Pancreas (tissue), 10 donors: ENCODE results near the gene WDFY4. TPM values are rescaled to one million over a fixed set of nuclear protein-coding genes. Genes with fewer than 3 reads are reported as not detected.

Experiments
- ATAC-seq, 4 donors: fragments of 200-7000 bp; cut with Tn5 transposase; one replicate each; pipeline versions ENCODE4 v1.8.0 to v1.9.1; 2020; ENCODE audit warnings: mild to moderate bottlenecking in 4 of 4, moderate library complexity in 4 of 4
- DNase-seq, 6 donors: peaks; one replicate each; pipeline ENCODE4 v3.0.0-alpha.2; 2020
- FAIRE-seq: peaks from 2 replicates; lab custom pipeline; 2012; peaks lifted over from hg19 to GRCh38; lab: Jason Lieb, UNC
- H3K27ac ChIP-seq, 4 donors: fragments of 200-600 bp; sonication (generic); 1 replicate in 3 of 4; 2 replicates in 1 of 4; pipeline versions ENCODE4 v1.5.0 to v1.8.0; 2020
- H3K27me3 ChIP-seq, 4 donors: fragments of 200-600 bp; one replicate each; pipeline ENCODE4 v1.8.0; 2021
- H3K36me3 ChIP-seq, 3 donors: fragments of 200-600 bp; sonication (generic) in 1 of 3; one replicate each; pipeline versions ENCODE4 v1.5.0 to v1.8.0; 2020 to 2021
- H3K4me1 ChIP-seq, 3 donors: fragments of 200-600 bp; one replicate each; pipeline ENCODE4 v1.8.0; 2021
- H3K4me3 ChIP-seq, 4 donors: fragments of 200-600 bp; sonication (generic) in 2 of 4; one replicate each; pipeline versions ENCODE4 v1.5.0 to v1.8.0; 2020 to 2021
- H3K9me3 ChIP-seq, 4 donors: fragments of 200-600 bp; one replicate each; pipeline ENCODE4 v1.8.0; 2021
- CTCF ChIP-seq, 4 donors: fragments of 200-600 bp; sonication (generic) in 3 of 4; IDR thresholded peaks; one replicate each; pipeline versions ENCODE4 v1.5.0 to v1.8.0; 2021; ENCODE audit warnings: antibody characterized with exemption in 4 of 4
- WGBS, 2 donors: extraction: QIAGEN DNeasy Blood & Tissue Kit; methylation state at CpG; one replicate each; pipeline ENCODE4 v1.1.7; 2013; 5-methylcytosine and 5-hydroxymethylcytosine counted together
- intact Hi-C, 3 donors: fragments of 100-400 bp; cut with DNase I; formaldehyde crosslinking; loops; one replicate each; pipeline versions ENCODE4 v1.11.1 to v1.14.2; 2022
- polyA plus RNA-seq, 2 donors: library from polyadenylated mRNA; stranded (reverse); fragments of 200-250 nt; gene quantifications; one replicate each; pipeline ENCODE4 v1.2.3, GENCODE V29; 2013
- total RNA-seq, 6 donors: library from RNA; stranded (reverse); fragmentation: NEBNext Ultra II Directional in 4 of 6; extraction: Animal tissue kit (Norgen Biotek cat#: 25700) in 4 of 6; gene quantifications; one replicate each; pipeline versions ENCODE4 v1.2.1 to v1.2.4, GENCODE V29; 2021 to 2023
- donor health status: healthy with polysubstance abuse.
- donor health status: DM: no; HTN: no; CAD: no; lungs with moderate emphysema.
- donor health status: DM: no; HTN: no; CAD: no.
- donor health status: control.
- donor health status: control.
- donor health status: Bipolar disorder and iron deficiency.
- donor health status: DM: yes; HTN: yes; CAD: no.
- donor health status: DM: no; HTN: no; CAD: no.
- donor health status: DM: no; HTN: no; CAD: no.
- donor health status: DM: yes; HTN: yes; CAD: no.

Gene WDFY4
- total and polyA plus RNA-seq, 8 donors = 0.14 to 8.4 (median 0.72) TPM

DNA sequence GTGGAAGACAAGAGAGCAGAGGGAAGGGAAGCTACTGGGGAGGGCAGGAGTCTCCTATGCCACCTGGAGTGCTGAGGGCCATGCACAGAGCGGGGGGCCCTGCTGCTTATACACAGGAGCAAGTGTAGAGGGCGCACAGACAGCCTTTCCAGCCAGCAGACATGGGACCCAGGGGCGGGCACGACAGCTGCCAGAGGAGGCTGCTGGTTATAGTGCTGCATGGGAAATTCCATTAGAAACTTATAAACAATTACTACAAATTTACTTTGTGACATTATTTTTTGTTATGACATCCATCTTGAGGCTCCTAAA, 90.5 kb downstream of the WDFY4 start:
- H3K4me1 ChIP-seq = no peaks in the 10 kb centered on the region
- WGBS, 2 donors = 73 to 78% methylated on average over 4 of the region's 4 CpGs
- TF ChIP-seq CTCF (IDR thresholded peaks at IDR 0.05) = no peak
- H3K27ac ChIP-seq = no peak overlapping the region
- DNase-seq = no peak
- no peaks in the 10 kb centered on the region for H3K9me3 ChIP-seq
- ATAC-seq = no peak
- H3K36me3 ChIP-seq = no peaks in the 10 kb centered on the region
- intact Hi-C loops = no loop called here
- FAIRE-seq = no peak
- H3K27me3 ChIP-seq = no peaks in the 10 kb centered on the region
- no peak overlapping the region for H3K4me3 ChIP-seq

DNA sequence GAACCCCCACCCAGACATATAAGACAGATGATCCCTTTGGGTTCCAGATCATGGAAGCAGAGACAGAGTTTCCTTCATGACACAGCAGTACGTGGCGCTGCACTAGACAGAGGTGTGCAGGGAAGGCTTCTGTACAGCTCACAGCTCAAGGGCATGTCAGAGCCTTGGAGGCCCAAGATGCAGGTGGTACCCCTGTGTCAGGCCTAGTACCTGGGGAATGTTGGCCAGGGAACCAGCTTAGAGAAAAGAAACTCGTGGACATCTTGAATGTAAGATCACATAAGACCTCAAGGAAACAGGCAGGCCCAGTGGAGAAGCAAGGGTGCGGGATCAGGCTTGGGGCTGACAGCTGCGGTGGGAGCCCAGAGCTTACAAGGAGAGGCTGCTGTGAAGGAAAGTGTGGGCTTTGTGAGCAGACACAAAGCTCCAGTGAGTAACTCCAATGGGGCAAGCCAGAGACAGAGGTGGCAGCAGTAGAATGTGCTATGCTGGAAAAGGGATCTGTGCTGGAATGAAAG, 91.4 kb downstream of the WDFY4 start:
- TF ChIP-seq CTCF (IDR thresholded peaks at IDR 0.05) = no peak
- intact Hi-C loops = no loop called here
- Histone ChIP-seq H3K4me1 (no peaks in the 10 kb centered on the region), H3K36me3 (no peaks in the 10 kb centered on the region), H3K27me3 (no peaks in the 10 kb centered on the region), H3K27ac (no peak overlapping the region), H3K9me3 (no peaks in the 10 kb centered on the region), H3K4me3 (no peak overlapping the region)
- DNase-seq (no peak), FAIRE-seq (no peak), ATAC-seq (no peak)
- 70 to 75% methylated on average over 5 of the region's 5 CpGs for WGBS, 2 donors

GRCh38 chr10:48776528-48776927, 91.9 kb downstream of the WDFY4 start:
- no peak for TF ChIP-seq CTCF (IDR thresholded peaks at IDR 0.05)
- no peaks in the 10 kb centered on the region for H3K27me3 ChIP-seq
- no peak overlapping the region for H3K4me3 ChIP-seq
- no peaks in the 10 kb centered on the region for H3K9me3 ChIP-seq
- no peaks in the 10 kb centered on the region for H3K36me3 ChIP-seq
- intact Hi-C loops = no loop called here
- ATAC-seq = no peak
- H3K4me1 ChIP-seq = no peaks in the 10 kb centered on the region
- no peak for FAIRE-seq
- DNase-seq = no peak
- no peak overlapping the region for H3K27ac ChIP-seq
- WGBS, 2 donors = 57 to 59% methylated on average over 9 of the region's 9 CpGs

DNA sequence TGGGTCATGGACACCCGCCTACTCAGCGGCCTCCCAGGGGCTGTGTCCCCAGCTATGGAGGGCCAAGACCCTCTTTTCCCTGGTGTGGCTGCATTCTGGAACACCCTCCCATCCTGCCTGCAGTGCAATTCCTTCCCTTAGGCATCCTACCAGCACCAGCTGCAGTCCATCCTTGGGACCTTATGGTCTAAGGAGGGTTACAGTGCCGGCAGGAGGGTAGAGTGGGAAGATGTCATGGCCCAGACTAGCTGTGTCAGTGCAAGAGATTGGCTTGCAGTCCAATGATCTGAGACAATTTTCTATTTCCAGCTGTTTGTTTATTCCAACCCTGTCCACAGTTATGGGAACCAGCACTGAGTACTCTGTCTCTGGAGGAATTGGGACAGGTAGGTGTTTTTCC, 92.4 kb downstream of the WDFY4 start:
- H3K27ac ChIP-seq = no peak overlapping the region
- no peak for TF ChIP-seq CTCF (IDR thresholded peaks at IDR 0.05)
- H3K4me3 ChIP-seq = no peak overlapping the region
- H3K9me3 ChIP-seq = no peaks in the 10 kb centered on the region
- no peaks in the 10 kb centered on the region for H3K27me3 ChIP-seq
- FAIRE-seq = no peak
- H3K4me1 ChIP-seq = no peaks in the 10 kb centered on the region
- ATAC-seq = no peak
- no peaks in the 10 kb centered on the region for H3K36me3 ChIP-seq
- intact Hi-C loops = no loop called here
- no peak for DNase-seq
- WGBS, 2 donors = 89 to 91% methylated on average over 3 of the region's 3 CpGs

GRCh38 chr10:48778193-48778857, 93.7 kb downstream of the WDFY4 start:
- FAIRE-seq (no peak), DNase-seq (no peak), ATAC-seq (no peak)
- H3K4me3 ChIP-seq = no peak overlapping the region
- H3K9me3 ChIP-seq = no peaks in the 10 kb centered on the region
- TF ChIP-seq CTCF (IDR thresholded peaks at IDR 0.05) = no peak
- H3K27me3 ChIP-seq = no peaks in the 10 kb centered on the region
- no peaks in the 10 kb centered on the region for H3K36me3 ChIP-seq
- 70 to 82% methylated on average over 12 of the region's 12 CpGs for WGBS, 2 donors
- no peaks in the 10 kb centered on the region for H3K4me1 ChIP-seq
- intact Hi-C loops = no loop called here
- no peak overlapping the region for H3K27ac ChIP-seq
